ENCODE measurements around the gene RCAN3.
A peak's percentile ranks its signal among the peaks of the same experiment; 100 is the strongest.
"Not testable (repeated sequence)": the region's sequence is repeated elsewhere in the genome, so short reads cannot be mapped to it uniquely, and the experiment has no call there.

The RCAN3 gene

DNA sequence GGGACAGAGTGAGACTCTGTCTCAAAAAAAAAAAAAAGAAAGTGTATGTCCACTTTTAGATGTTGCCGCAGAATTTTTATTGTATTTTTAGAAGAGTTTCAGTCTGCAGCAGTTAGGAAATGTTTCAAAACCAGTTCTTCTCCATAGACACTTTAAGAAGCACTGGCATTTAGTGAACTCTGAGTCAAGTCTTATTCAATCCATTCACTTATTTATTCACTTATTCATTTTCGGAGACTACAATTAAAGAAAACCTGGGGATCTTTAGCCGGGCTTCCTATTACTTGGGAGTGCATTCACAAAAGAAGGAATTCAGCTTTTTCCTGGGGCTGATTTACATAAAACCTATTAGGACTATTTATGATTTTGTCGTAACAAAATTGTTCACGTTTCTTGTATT is 12.3 kb downstream of the RCAN3 start:
- DNase-seq (ENCODE audit: low read depth): no peak

- peak; percentile 58 for DNase-seq (ENCODE audit: low read depth)
These were observed 13.1 kb downstream of the RCAN3 start for GRCh38 chr1:24515671-24516209.

DNA sequence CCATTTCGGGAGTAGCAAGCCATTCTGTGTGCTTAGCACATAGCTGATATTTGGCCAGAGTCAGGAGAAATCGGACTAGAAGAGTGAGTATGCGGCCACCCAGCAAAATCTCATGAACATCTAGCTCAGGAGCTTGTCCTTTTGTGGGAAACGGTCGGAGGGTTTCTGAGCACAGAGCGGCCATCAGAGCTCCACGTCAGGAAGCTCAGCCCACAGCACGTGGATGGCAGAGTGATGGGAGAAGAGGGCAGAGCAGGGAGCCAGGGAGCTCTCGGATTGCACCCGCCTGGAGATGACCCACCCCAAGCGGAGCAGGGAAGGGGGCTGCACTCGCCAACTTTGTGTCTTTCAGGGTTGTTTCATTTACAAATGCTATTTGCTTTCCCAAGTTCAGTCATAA is 13.9 kb downstream of the RCAN3 start:
- no peak for DNase-seq (ENCODE audit: low read depth)

GRCh38 chr1:24517898-24518297 is 15.3 kb downstream of the RCAN3 start:
- no peak for DNase-seq (ENCODE audit: low read depth)

GRCh38 chr1:24520282-24520681 is 17.6 kb downstream of the RCAN3 start:
- not testable (repeated sequence) for DNase-seq (ENCODE audit: low read depth)

DNA sequence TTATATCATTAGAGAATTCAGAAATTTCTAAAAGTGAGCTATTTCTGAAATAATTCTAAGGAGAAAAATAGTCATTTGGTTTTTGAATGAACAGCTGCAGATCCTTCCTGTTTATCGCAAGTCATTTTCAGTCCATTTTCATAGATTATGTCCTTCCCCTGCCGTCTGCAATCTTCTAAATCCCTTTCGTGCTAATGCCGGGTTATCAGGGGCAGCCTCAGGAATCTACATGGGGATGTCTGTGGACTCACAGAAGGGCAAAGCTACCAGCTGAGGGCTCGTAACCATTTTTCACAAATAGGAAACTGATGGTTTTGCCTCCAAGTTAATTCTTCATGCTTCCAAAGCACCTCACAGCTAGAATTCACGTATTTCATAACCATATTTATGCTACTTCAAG is 23.0 kb downstream of the RCAN3 start:
- DNase-seq (ENCODE audit: low read depth): no peak

DNA sequence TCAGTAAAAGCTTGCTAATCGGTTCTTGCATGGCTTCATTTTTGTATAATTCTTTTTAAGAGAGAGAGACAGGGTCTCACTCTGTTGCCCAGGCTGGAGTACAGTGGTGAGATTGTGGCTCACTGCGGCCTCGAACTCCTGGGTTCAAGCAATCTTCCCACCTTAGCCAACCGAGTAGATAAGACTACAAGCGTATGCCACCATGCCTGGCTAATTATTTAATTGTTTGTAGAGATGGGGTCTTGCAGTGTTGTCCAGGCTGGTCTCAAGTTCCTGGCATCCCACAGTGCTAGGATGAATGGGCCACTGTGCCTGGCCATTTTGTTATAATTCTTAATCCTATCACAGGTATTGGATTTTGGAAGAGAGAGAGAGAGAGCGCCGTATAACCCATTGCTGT is 23.4 kb downstream of the RCAN3 start:
- DNase-seq (ENCODE audit: low read depth): no peak

DNA sequence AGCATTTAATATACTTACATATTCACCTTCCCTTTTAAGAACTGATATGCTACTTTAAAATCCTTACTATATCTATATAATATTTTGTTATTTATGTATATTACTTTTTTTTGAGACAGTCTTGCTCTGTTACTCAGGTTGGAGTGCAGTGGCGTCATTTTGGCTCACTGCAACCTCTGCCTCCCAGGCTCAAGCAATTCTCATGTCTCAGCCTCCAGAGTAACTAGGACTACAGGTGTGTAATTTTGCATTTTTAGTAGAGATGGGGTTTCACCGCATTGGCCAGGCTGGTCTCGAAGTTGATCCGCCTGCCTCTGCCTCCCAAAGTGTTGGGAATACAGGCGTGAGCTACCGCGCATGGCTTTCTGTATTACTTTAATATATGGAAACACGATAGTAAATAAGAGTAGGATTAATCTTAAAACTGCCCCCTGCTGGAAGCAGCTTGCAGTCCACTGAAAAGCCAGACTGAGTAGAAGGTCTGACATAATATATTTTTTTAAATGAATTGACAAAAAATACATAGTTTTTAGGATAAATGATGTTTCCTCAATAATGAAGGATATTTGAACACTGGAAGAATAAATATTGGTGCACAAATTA is 24.4 kb downstream of the RCAN3 start:
- no peak for DNase-seq (ENCODE audit: low read depth)

DNA sequence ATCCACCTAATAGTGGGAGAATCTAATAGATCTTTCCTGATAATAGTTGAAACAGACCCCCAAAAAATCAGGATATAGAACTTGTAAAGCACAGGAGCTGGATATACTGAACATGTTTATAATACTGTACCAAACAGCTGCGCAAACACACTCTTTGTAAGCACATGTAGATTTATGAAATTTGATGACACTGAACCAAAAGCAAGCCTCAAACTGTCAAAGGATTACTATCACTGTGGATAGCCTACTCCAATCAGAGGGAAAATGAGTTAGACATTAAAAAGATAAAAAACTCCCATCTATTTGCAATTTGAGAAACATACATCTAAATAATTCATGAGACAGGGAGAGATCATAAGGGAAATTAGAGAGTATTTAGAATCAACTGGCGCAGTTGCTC is 26.1 kb downstream of the RCAN3 start:
- no peak for DNase-seq (ENCODE audit: low read depth)

DNA sequence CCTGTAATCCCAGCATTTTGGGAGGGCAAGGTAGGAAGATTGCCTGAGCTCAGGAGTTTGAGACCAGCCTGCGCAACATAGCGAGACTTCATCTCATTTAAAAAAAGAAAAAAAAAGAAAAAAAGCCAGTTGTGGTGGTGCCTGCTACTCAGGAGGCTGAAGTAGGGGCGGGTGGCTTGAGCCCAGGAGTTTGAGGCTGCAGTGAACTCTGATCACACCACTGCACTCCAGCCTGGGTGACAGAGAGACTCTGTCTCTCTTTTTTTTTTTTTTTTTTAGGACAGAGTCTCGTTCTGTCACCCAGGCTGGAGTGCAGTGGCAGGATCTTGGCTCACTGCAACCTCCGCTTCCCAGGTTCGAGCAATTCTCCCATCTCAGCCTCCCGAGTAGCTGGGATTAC is 26.7 kb downstream of the RCAN3 start:
- not testable (repeated sequence) for DNase-seq (ENCODE audit: low read depth)

DNA sequence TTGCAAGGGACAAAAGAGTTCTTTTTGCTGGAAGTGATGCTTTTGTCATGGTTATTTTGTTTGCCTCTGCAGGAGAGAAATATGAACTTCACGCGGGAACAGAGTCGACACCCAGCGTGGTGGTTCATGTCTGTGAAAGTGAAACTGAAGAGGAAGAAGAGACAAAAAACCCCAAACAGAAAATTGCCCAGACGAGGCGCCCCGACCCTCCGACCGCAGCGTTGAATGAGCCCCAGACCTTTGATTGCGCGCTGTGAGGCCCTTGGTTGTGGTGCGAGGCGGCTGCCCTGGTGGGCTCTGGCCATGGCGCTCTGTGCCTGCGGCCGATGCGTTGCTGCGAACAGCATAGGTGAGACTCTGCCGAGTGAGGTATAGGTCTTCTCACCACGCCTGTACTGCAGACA is 32.4 kb downstream of the RCAN3 start:
- DNase-seq (ENCODE audit: low read depth): no peak

GRCh38 chr1:24535778-24536177 is 33.1 kb downstream of the RCAN3 start:
- no peak for DNase-seq (ENCODE audit: low read depth)

DNA sequence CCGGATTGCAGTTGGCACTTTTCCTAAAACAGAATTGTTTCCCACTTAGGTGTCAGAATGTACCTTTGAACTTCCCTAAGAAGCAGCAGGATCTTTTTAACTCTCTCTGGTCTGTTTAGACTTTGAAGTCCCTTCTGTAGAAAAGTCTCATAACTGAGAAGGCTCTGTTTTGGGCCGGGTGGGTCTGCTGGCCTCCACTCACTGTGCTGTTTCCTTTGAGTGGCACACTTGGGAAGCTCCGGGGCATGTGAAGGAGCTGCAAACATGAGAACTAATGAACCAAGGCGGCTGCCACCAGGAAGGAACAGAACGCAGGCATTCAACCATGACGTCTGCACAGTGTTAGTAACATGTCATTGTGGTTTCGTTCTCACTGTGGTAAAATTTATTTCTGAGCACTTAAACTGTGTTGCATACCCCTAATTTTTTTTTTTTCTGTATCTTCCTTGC is 33.8 kb downstream of the RCAN3 start:
- DNase-seq (ENCODE audit: low read depth): no peak

DNA sequence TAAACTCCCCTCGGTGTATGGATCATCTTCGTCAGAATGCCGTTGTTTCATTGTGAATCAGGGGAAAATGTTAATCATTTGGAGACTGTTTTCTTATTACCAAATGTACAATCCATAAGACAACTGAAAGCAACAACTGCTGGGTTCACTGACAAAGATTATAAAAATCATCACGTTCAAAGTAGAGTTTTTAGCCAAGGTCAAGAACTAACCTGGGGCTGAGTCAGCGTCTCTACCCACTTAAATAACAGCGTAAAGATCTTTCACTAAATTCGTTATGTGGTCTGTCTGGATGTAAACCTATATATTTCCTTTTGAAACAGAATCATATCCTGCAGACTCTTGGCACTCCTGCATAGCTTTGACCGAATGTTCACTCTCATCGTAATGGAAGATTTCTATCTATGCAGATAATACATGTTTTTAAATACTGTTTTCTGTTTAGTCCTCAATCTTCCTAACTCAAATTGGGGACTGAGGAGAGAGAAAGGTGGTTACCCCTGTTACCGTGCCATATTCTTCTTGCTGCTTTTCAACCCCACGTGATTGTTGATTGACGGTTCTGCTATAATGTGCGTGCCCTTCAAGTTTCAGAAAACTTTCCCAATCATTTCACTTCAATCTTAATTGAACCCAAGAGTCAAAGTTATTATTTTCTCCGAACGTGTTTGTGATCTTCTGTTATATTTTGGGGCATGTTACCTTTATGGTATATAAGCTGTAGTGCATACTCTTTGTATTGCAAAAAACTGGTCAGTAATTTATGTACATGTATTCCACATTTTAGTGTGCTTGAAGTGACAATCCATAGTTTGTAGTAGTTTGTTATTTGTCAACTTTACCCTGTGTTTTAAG is 37.6 kb downstream of the RCAN3 start:
- DNase-seq (ENCODE audit: low read depth): no peak

DNA sequence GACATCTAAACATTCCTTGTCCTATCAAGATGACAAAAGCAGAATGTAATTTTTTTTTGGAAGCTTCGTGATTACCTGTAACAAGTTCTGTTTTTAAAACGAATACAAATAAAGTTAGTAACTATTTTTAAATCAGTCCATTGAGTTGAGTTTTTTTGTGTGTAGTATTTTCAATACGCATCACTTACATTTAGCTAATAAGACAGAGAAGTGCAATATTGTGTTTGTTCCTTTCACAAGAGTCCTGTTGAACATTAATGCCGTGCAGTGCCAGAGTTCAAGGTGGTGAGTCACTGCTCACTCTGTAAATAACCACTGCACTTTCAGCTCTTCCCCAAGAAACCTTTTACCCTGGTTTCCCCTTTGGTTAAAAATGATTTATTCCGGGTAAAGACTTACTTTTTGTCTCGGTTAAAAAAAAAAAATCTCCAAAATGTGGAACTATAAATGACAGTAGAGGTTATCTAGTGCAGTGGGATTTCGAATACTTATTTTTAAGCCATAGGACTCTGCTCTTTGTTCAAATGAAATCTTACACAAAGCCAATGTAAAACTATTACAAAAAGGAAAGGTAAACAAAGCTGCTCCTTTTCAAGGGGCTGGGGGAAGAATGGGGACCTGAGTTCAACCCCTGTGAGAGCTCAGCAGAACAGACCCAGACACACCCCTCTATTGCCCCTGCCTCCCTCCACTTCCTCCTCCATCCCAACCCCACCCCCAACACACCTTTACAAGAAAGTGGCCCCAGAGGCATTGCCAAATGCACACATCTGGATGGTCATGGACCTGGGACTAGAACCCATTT is 38.5 kb downstream of the RCAN3 start:
- DNase-seq (ENCODE audit: low read depth): peak; percentile 50

GRCh38 chr1:24541711-24542346 is 39.2 kb downstream of the RCAN3 start:
- no peak for DNase-seq (ENCODE audit: low read depth)

DNA sequence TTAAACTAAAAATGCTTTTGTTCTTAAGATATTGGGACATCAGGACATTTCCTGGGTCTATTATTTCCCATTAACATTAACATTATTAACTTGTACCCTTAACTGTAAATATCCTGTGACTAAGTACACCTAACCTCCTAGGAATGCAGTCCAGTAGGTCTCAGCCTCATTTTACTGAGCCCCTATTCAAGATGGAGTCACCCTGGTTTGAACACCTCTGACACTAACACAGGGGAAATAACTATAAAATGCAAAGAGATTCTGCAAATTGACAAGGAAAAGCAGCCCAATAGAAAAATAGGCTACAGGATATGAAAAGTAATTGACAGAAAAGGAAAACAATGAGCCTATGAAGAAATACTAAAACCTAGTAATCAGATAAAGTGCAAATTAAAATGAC is 41.6 kb downstream of the RCAN3 start:
- DNase-seq (ENCODE audit: low read depth): no peak

DNA sequence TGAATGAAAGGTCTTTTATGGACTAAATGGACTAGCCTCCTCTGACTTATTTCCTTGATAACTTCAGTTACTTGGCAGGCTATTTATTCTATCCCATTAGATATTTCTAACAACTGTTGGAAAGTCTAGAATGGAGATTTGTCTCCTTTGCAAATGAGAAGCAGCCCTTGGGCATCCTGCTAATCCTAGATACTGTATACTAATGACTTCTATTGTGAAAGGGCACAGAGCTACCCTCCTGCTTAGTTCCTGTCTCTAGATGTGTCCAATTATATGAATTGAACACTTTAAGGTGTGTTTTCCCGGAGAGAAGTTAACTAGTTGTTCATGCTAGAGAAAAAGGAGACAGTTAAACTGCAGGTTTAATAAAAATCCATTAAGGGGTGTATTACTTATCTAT is 43.0 kb downstream of the RCAN3 start:
- DNase-seq (ENCODE audit: low read depth): no peak

- DNase-seq (ENCODE audit: low read depth): no peak
These were observed 44.6 kb downstream of the RCAN3 start for GRCh38 chr1:24547195-24547594.

DNA sequence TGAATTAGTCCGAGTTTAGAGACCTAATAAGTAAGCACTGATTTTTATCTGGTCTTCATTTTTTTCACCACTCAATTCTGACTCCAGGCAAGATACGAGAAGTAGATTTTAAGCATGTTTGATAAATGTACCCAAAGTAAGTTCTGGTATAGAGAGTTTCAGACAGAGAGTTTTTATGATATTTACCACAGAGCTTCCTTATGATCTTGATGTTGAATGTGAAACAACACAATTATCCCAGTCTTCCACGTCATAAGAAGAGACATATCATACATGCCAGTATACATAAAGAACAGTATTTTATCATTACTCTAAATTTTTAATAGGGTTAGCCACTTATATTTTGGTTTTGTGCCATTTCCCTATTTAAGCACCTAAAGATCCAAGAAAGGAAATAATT is 45.4 kb downstream of the RCAN3 start:
- no peak for DNase-seq (ENCODE audit: low read depth)

- DNase-seq (ENCODE audit: low read depth): not testable (repeated sequence)
These were observed 46.6 kb downstream of the RCAN3 start for GRCh38 chr1:24549210-24549609.
